Esophagus squamous epithelium (tissue), 5 donors: ENCODE data around the gene CBX3. TPM values are rescaled to one million over a fixed set of nuclear protein-coding genes. Genes with fewer than 3 reads are reported as not detected.
"Not testable (repeated sequence)": the region's sequence is repeated elsewhere in the genome, so short reads cannot be mapped to it uniquely, and the experiment has no call there.

Experiments
- DNase-seq: peaks from one replicate; lab custom pipeline; 2025; lab: John Stamatoyannopoulos, UW
- H3K27ac ChIP-seq, 4 donors: fragments of 200-600 bp; sonication (generic); one replicate each; pipeline ENCODE4 v1.5.1; 2016 to 2019; ENCODE audit warnings: mild to moderate bottlenecking in 1 of 4
- H3K27me3 ChIP-seq, 4 donors: fragments of 200-600 bp; sonication (generic); 1 replicate in 3 of 4; 2 replicates in 1 of 4; pipeline versions ENCODE4 v1.5.1 to v1.6.0; 2017 to 2021; ENCODE audit warnings: antibody characterized with exemption in 1 of 4
- H3K36me3 ChIP-seq, 3 donors: fragments of 200-600 bp; sonication (generic); one replicate each; pipeline ENCODE4 v1.5.1; 2016 to 2019
- H3K4me1 ChIP-seq, 3 donors: fragments of 200-600 bp; sonication (generic); one replicate each; pipeline ENCODE4 v1.5.1; 2017 to 2019
- H3K4me3 ChIP-seq, 4 donors: fragments of 200-600 bp; sonication (generic); 1 replicate in 3 of 4; 2 replicates in 1 of 4; pipeline ENCODE4 v1.5.1; 2016 to 2019; ENCODE audit warnings: mild to moderate bottlenecking in 2 of 4, moderate library complexity in 1 of 4
- H3K9me3 ChIP-seq, 3 donors: fragments of 200-600 bp; sonication (generic); one replicate each; pipeline ENCODE4 v1.5.1; 2016 to 2019
- POLR2A ChIP-seq, 4 donors: fragments of 450-650 bp; IDR thresholded peaks; one replicate each; pipeline ENCODE4 v1.6.1; 2017; ENCODE audit warnings: antibody characterized with exemption in 4 of 4, mild to moderate bottlenecking in 4 of 4, moderate library complexity in 3 of 4
- WGBS, 2 donors: methylation state at CpG; one replicate each; pipeline ENCODE4 v1.1.5; 2018; 5-methylcytosine and 5-hydroxymethylcytosine counted together
- intact Hi-C: fragments of 100-400 bp; cut with DNase I; formaldehyde crosslinking; loops from one replicate; pipeline ENCODE4 v1.15.0; 2022
- total RNA-seq, 4 donors: library from RNA; depleted of rRNA; stranded (reverse); fragments of >200 nt; gene quantifications; one replicate each; pipeline ENCODE4 v1.1.0, GENCODE V29; 2016
- TF ChIP-seq, protein P1 (sequence below), 6 experiments: fragments of 450-650 bp in 4 of 6; fragments of 200-600 bp in 2 of 6; sonication (generic) in 2 of 6; IDR thresholded peaks; one replicate each; pipeline ENCODE4 v1.5.1; 2016 to 2019; ENCODE audit warnings: antibody characterized with exemption in 6 of 6, mild to moderate bottlenecking in 4 of 6, moderate library complexity in 4 of 6
- donor health status: DM: yes; HTN: yes; CAD: no.

Gene CBX3
- total RNA-seq, 4 donors from 2014 or later: 24.6 to 85.3 (median 74.2) TPM

DNA sequence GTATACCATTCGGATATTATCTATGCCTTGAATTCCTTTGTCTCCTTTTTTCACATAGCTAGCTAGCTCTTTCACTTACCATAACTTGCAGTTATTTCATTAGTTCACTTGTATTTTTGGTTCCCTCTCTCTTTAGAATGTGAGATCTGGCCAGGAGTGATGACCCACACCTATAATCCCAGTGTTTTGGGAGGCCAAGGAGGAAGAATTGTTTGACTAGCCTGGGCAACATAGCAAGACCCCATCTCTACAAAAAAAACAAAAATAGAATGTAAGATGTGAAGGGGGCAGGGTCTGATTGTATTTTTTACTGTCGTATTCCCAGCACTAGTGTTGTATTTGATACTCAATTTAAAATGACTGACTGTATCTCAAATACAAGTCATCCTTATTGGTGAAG lies 29.9 kb upstream of the CBX3 start:
- H3K36me3 ChIP-seq: peaks cover 0 to 5% (median 0%) of the 10 kb centered on the region in 3 donors
- no peaks in the 10 kb centered on the region for H3K27me3 ChIP-seq
- H3K4me1 ChIP-seq: peaks cover 0 to 11% (median 6%) of the 10 kb centered on the region in 3 donors
- WGBS, 2 donors: 93 to 97% methylated on average over 2 of the region's 2 CpGs
- TF ChIP-seq, protein P1, sequence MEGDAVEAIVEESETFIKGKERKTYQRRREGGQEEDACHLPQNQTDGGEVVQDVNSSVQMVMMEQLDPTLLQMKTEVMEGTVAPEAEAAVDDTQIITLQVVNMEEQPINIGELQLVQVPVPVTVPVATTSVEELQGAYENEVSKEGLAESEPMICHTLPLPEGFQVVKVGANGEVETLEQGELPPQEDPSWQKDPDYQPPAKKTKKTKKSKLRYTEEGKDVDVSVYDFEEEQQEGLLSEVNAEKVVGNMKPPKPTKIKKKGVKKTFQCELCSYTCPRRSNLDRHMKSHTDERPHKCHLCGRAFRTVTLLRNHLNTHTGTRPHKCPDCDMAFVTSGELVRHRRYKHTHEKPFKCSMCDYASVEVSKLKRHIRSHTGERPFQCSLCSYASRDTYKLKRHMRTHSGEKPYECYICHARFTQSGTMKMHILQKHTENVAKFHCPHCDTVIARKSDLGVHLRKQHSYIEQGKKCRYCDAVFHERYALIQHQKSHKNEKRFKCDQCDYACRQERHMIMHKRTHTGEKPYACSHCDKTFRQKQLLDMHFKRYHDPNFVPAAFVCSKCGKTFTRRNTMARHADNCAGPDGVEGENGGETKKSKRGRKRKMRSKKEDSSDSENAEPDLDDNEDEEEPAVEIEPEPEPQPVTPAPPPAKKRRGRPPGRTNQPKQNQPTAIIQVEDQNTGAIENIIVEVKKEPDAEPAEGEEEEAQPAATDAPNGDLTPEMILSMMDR (IDR thresholded peaks at IDR 0.05): no peak
- TF ChIP-seq POLR2A (IDR thresholded peaks at IDR 0.05): no peak
- DNase-seq: no peak
- H3K9me3 ChIP-seq: no peaks in the 10 kb centered on the region
- intact Hi-C loops: no loop called here
- no peak overlapping the region for H3K4me3 ChIP-seq
- no peak overlapping the region for H3K27ac ChIP-seq

DNA sequence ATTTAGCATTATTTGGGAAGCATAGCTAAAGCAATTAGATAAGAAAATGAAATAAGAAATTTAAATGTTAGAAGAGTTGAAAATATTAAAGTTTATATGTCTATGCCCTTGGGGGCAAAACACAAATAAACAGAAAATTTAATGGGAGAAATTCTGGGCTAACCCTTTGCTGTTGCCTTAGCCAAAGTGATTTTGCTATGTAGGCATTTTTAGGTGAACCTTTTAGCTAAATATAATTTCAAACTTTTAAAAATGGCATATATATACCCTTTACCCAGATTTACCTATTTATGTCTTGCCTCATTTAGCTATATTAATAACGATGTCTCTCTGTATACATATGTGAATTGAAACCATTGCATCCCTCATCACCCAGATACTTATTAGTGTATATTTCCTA lies 29.5 kb upstream of the CBX3 start:
- no peaks in the 10 kb centered on the region for H3K9me3 ChIP-seq
- intact Hi-C loops: no loop called here
- 87 to 93% methylated on average over 1 of the region's 1 CpG for WGBS, 2 donors
- no peak for DNase-seq
- H3K27me3 ChIP-seq: no peaks in the 10 kb centered on the region
- no peak for TF ChIP-seq POLR2A (IDR thresholded peaks at IDR 0.05)
- TF ChIP-seq, protein P1 (IDR thresholded peaks at IDR 0.05): no peak
- H3K36me3 ChIP-seq: peaks cover 0 to 5% (median 0%) of the 10 kb centered on the region in 3 donors
- no peak overlapping the region for H3K27ac ChIP-seq
- no peak overlapping the region for H3K4me3 ChIP-seq
- peaks cover 0 to 7% (median 2%) of the 10 kb centered on the region in 3 donors for H3K4me1 ChIP-seq

DNA sequence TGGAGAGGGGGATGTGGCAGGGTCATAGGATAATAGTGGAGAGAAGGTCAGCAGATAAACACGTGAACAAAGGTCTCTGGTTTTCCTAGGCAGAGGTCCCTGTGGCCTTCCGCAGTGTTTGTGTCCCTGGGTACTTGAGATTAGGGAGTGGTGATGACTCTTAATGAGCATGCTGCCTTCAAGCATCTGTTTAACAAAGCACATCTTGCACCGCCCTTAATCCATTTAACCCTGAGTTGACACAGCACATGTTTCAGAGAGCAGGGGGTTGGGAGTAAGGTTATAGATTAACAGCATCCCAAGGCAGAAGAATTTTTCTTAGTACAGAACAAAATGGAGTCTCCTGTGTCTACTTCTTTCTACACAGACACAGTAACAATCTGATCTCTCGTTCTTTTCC lies 25.6 kb upstream of the CBX3 start:
- H3K36me3 ChIP-seq, H3K27ac ChIP-seq, H3K27me3 ChIP-seq, H3K9me3 ChIP-seq, intact Hi-C loops, H3K4me3 ChIP-seq, DNase-seq, H3K4me1 ChIP-seq: not testable (repeated sequence)
- WGBS, 2 donors: 47% methylated on average over 4 of the region's 4 CpGs; no CpG with 5 or more reads in 1 of the 2 donors

DNA sequence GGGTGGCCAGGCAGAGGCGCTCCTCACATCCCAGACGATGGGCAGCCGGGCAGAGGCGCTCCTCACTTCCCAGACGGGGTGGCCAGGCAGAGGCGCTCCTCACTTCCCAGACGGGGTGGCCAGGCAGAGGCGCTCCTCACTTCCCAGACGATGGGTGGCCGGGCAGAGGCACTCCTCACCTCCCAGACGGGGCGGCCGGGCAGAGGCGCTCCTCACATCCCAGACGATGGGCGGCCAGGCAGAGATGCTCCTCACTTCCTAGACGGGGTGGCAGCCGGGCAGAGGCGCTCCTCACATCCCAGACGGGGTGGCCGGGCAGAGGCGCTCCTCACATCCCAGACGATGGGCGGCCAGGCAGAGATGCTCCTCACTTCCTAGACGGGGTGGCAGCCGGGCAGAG lies 24.8 kb upstream of the CBX3 start:
- H3K4me3 ChIP-seq, H3K27ac ChIP-seq, DNase-seq, H3K9me3 ChIP-seq, H3K27me3 ChIP-seq, H3K4me1 ChIP-seq, H3K36me3 ChIP-seq, intact Hi-C loops: not testable (repeated sequence)
- WGBS, 2 donors: no CpG with 5 or more reads among the region's 26 CpGs

DNA sequence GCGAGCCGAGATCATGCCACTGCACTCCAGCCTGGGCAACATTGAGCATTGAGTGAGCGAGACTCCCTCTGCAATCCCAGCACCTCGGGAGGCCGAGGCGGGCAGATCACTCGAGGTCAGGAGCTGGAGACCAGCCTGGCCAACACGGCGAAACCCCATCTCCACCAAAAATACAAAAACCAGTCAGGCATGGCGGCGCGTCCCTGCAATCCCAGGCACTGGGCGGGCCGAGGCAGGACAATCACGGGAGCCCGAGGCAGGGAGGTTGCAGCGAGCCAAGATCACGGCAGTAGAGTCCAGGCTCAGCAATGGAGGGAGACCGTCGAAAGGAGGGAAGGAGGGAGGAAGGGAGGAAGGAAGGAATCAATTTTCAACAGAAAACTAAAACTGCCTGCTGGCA lies 24.3 kb upstream of the CBX3 start:
- H3K9me3 ChIP-seq, DNase-seq, H3K36me3 ChIP-seq, H3K27ac ChIP-seq, H3K27me3 ChIP-seq, H3K4me3 ChIP-seq, intact Hi-C loops: not testable (repeated sequence)
- WGBS, 2 donors: 71 to 77% methylated on average over 11 to 13 of the region's 20 CpGs
- peaks cover 0 to 12% (median 0%) of the 10 kb centered on the region in 3 donors for H3K4me1 ChIP-seq

DNA sequence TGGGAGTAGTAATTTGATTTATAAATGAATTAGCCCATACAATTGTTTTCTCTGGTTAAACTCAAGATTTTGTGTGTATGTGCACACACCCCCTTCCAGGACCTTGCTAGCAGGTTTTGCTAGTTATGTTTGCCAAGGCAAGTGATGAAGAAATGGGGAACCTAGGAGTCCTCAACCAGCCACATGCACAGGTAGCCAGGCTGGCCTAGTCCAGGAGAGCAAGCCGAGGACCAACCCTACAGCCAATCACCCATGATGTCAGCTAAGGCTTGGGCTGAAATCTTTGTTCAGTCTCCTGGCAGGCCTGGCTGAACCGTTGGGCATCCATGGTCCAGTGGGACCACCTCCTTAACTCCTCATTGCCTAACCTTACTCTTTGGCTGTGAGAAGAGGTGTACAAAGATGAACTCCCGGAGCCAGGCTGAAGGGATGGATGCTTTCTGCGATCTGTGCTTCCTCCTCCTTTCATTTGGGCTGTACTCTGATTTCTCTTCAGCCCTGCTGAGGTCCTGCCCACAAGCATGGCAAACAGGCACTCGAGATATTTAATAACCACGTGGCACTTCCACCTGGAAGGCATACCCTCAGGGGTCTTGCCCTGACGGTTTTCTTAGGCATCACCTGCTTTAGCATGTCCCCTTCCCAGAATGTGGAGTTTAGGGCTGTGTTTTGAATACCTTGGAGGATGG lies 23.1 kb upstream of the CBX3 start:
- TF ChIP-seq, protein P1 (IDR thresholded peaks at IDR 0.05): no peak
- no peak for TF ChIP-seq POLR2A (IDR thresholded peaks at IDR 0.05)
- H3K27ac ChIP-seq: no peak overlapping the region
- intact Hi-C loops: no loop called here
- DNase-seq: no peak
- no peaks in the 10 kb centered on the region for H3K27me3 ChIP-seq
- no peak overlapping the region for H3K4me3 ChIP-seq
- WGBS, 2 donors: 72 to 78% methylated on average over 7 of the region's 7 CpGs
- H3K4me1 ChIP-seq: peaks cover 0 to 20% (median 0%) of the 10 kb centered on the region in 3 donors
- H3K9me3 ChIP-seq: no peaks in the 10 kb centered on the region
- peaks cover 0 to 3% (median 0%) of the 10 kb centered on the region in 3 donors for H3K36me3 ChIP-seq
